Globus pallidus (tissue), 1 donor: ENCODE measurements around the gene WDR33.
"Not testable (repeated sequence)": the region's sequence is repeated elsewhere in the genome, so short reads cannot be mapped to it uniquely, and the experiment has no call there.

Experiments used
- DNase-seq: peaks from one replicate; pipeline ENCODE4 v3.0.0-alpha.2; 2015; ENCODE audit warnings: low spot score

WDR33 gene

DNA sequence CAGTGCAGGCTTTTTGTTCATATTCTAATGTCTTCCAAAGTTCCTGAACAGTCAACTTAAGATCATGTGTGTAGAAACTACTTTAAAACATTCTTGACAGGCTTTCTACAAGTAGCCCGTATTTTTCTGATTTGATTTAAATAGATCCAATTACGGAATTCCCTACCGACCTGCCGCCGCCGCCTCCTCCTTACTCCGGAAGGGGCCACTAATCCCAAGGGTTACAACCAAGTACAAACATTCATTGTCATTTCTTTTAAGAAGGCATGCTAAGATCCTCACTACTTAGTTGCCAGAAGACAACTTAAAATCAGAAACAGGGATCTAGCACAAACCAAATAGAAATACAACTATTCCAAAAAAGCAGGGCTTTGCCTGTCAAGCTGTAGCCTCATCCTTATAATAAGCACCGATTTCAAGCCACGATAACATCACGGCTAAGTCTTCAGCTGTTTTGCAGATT is 784 bp downstream of the WDR33 start:
- no peak for DNase-seq

GRCh38 chr2:127807678-127808353 is 3.2 kb downstream of the WDR33 start:
- no peak for DNase-seq

GRCh38 chr2:127806860-127807259 is 4.1 kb downstream of the WDR33 start:
- DNase-seq = not testable (repeated sequence)

DNA sequence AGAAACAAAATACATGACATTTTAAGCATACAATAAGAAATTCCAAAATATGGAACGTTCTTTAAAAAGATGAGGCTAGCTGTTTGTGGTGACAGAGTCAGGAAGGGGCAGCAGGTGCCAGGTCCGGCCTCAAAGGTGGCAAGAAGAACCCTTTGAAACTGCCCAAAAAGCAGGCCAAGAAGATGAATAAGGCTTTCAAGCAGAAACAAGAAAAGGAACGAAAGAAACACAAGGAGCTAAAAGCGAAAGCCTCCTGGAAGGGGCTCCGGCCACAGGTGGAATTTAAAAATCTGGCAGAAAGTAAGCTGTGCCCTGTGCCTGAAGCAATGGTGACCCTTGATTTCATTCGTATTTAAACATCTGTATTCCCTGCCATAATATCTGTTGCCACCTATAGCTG is 5.5 kb downstream of the WDR33 start:
- DNase-seq = no peak

- DNase-seq = no peak
Observed at GRCh38 chr2:127799926-127800325, 11.0 kb downstream of the WDR33 start.

DNA sequence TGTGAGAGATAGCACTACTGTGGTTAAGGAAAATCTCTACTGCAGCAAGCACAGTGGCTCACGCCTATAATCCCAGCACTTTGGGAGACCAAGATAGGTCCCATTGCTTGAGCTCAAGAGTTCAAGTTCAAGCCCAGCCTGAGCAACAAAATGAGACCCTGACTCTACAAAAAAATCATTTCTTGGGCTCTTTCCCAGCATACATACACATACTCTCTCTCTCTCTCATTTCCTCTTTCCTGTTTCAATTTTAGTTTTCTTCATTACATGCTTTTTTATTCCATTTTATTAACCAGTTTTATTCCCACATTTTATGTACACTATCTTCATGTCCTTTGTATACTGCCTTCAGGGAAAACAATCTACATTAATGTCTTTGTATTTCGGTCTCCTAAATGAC is 14.6 kb downstream of the WDR33 start:
- DNase-seq = no peak

DNA sequence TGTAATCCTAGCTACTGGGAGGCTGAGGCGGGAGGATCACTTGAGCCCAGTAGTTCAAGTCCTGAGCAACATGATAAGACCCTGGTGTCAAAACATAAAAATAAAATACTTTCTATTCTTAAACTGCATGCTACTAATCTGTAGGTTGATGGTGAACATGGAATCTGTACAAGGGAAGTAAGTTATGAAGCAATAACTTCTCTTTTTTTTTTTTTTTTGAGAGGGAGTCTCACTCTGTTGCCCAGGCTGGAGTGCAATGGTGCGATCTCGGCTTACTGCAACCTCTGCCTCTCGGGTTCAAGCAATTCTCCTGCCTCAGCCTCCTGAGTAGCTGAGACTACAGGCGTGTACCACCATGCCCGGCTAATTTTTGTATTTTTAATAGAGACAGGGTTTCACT is 16.1 kb downstream of the WDR33 start:
- DNase-seq = not testable (repeated sequence)

DNA sequence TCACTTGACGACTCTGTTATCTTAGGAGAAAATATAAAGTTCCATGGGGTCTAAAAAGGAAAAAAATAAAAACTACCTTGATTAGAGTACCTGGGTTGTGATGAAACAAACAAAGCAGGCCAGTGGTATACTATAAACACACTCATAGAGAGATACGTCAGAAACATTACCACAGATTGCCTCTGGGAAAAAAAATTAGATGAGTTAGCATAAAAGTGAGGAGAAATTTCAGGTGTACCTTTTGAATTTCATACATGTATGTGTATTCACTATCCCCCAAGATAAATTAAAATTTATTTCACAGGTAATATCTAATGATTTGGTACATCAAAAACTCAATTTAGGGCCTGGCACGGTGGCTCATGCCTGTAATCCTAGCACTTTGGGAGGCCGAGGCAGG is 18.2 kb downstream of the WDR33 start:
- no peak for DNase-seq

DNA sequence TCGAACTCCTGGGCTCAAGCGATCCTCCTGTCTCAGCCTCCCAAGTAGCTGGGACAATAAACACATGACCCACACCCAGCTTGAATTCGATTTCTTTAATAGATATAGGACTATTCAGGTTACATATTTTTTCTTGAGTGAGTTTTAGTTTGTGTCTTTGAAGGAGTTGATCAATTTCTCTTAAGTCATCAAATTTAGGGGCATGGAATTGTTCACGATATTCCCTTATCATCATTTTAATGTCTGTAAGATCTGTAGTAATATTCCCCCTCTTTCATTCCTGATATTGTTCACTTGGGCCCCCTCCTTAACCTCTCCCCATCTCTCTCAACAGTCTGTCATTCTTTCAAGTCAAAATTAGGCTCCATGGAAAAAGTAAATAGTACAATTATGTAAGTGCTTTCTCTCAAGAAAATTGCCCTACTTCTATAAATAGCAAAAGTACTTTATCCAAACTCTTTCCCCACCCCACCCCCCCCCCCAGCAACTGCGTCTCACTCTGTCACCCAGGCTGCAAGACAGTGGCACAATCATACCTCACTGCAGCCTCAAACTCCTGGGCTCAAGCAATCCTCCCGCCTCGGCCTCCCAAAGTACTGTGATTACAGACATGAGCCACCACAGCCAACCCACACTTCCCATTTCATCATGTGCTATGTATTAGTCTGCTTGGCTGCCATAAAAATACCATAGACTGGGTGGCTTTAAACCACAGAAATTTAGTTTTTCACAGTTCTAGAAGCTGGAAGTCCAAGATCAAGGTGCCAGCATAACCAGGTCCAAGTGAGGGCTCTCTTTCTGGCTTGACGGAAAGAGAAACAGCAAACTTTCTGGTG is 20.1 kb downstream of the WDR33 start:
- DNase-seq = no peak

GRCh38 chr2:127786048-127786809 is 24.7 kb downstream of the WDR33 start:
- DNase-seq = no peak

GRCh38 chr2:127784965-127785518 is 25.9 kb downstream of the WDR33 start:
- DNase-seq = no peak

DNA sequence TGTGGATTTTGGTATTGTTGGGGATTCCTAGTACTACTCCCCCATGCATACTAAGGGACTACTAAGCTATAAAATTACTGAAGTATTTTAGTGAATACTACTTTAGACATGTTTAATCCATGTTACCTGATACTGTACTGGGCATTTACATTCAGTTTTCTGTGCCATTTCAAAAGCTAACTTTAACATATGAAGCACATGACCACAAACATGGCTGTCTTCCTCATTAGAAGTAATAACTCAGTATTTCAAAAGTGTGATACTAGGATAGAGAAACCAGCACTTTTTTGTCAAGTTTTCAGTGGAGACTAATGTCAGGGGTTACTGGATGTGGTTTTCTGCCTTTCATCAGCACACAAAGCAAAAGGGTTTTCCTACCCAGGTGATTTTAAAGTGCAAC is 27.9 kb downstream of the WDR33 start:
- DNase-seq = no peak

DNA sequence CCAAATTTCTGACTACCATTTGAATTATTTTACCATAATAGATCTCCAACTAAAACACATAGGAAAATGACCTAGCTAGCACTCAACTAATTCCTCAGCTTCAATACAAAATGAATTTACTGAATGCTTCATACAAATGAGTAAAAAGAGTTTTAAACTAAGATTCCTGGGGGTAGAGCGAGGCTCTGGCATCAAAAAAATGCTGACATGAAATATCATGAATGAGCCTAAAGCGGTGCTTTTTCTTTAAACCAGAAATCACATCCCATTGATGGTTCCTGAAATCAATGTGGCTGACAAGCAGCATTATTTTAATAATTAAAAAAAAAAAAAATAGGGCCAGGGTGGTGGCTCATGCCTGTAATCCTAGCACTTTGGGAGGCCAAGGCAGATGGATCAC is 32.1 kb downstream of the WDR33 start:
- no peak for DNase-seq

DNA sequence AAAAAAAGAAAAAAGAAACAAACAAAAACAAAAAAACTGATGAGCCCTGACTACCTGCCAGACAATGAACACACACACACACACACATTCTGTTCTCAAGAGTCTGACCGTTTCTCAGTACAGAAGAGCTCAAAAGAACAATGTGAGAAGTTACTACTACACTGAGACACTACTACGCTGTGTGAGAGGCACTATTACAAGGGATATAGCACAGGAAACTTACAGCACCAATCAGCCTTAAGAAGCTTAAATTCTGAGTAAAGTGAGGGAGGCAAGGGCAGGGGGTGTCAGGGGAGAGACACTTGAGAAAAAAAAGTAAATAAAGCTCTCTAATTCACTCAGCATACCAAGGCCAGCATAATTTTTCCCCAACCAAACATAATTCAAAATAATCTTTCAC is 32.5 kb downstream of the WDR33 start:
- no peak for DNase-seq

- no peak for DNase-seq
Observed at GRCh38 chr2:127776122-127776780, 34.7 kb downstream of the WDR33 start.

- DNase-seq = no peak
Observed at GRCh38 chr2:127771756-127772155, 39.2 kb downstream of the WDR33 start.

DNA sequence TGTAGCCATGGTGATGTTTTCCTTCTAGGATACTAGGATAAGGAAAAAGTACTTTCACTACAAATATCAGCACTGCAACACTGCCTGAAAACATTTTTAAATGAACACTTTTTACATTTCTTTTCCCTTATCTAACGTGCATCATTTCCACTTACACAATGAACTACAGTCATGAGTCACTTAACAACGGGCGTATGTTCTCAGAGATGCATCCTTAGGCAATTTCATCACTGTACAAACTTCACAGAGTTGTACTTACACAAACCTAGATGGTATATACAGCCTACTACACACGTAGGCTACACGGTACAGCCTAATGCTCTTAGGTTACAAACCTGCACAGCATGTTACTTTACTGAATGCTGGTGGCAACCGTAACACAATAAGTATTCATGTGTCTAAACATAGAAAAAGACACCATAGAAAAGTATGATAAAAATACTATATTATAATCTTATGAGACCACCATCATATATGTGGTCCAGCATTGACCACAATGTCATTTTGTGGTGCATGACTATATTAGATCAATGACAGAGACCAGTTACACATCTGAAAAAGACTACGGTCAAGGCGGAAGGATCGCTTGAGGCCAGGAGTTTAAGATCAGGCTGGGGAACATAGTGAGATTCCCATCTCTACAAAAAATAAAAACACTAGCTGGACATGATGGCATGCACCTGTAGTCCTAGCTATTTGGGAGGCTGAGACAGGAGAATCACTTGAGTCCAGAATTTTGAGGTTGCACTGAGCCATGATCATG is 39.8 kb downstream of the WDR33 start:
- DNase-seq = no peak

GRCh38 chr2:127770534-127770933 is 40.4 kb downstream of the WDR33 start:
- DNase-seq = not testable (repeated sequence)

- no peak for DNase-seq
Observed at GRCh38 chr2:127769587-127769986, 41.4 kb downstream of the WDR33 start.

GRCh38 chr2:127768775-127769479 is 42.0 kb downstream of the WDR33 start:
- no peak for DNase-seq
